HEK293T (cell line): Measurements from ENCODE around the gene INPP5D.
"Not testable (repeated sequence)": the region's sequence is repeated elsewhere in the genome, so short reads cannot be mapped to it uniquely, and the experiment has no call there.

Source experiments
- CTCF ChIA-PET: fragments of 350-600 bp; formaldehyde crosslinking; extraction: SDS; loops from one replicate; lab custom pipeline; 2021; ENCODE audit warnings: antibody characterized with exemption, inconsistent platforms; lab: Yijun Ruan, JAX
- POLR2A ChIA-PET: fragments of 350-600 bp; formaldehyde crosslinking; extraction: SDS; loops from one replicate; lab custom pipeline; 2020; ENCODE audit warnings: antibody characterized with exemption, inconsistent platforms; lab: Yijun Ruan, JAX
- DNase-seq: peaks from one replicate; pipeline ENCODE4 v3.0.0; 2012; ENCODE audit warnings: mixed read lengths; ENCODE audit errors: extremely low spot score
- ARNT ChIP-seq: fragments of 450-650 bp; IDR thresholded peaks from 2 replicates; pipeline ENCODE4 v1.6.1; 2017; ENCODE audit warnings: mild to moderate bottlenecking
- BHLHE40 ChIP-seq: fragments of 450-650 bp; IDR thresholded peaks from 2 replicates; pipeline ENCODE4 v1.6.1; 2016; ENCODE audit warnings: mild to moderate bottlenecking, moderate library complexity, borderline replicate concordance
- CTBP1 ChIP-seq: fragments of 450-650 bp; IDR thresholded peaks from 2 replicates; pipeline ENCODE4 v1.6.1; 2016; ENCODE audit warnings: borderline replicate concordance
- ELF4 ChIP-seq: fragments of 450-650 bp; IDR thresholded peaks from 2 replicates; pipeline ENCODE4 v1.6.1; 2017; ENCODE audit warnings: antibody characterized with exemption
- FOXA1 ChIP-seq: fragments of 450-650 bp; IDR thresholded peaks from 2 replicates; pipeline ENCODE4 v1.6.1; 2016; ENCODE audit warnings: mild to moderate bottlenecking
- FOXK2 ChIP-seq: fragments of 450-650 bp; IDR thresholded peaks from 2 replicates; pipeline ENCODE4 v1.6.1; 2016; ENCODE audit warnings: mild to moderate bottlenecking
- FOXM1 ChIP-seq: fragments of 450-650 bp; IDR thresholded peaks from 2 replicates; pipeline ENCODE4 v1.6.1; 2017; ENCODE audit warnings: mild to moderate bottlenecking, borderline replicate concordance
- HDGF ChIP-seq: fragments of 450-650 bp; IDR thresholded peaks from 2 replicates; pipeline ENCODE4 v1.6.1; 2017; ENCODE audit warnings: antibody characterized with exemption, borderline replicate concordance
- L3MBTL2 ChIP-seq: fragments of 450-650 bp; conservative IDR thresholded peaks from 2 replicates; pipeline ENCODE4 v1.6.1; 2016; ENCODE audit warnings: mild to moderate bottlenecking
- LEF1 ChIP-seq: fragments of 450-650 bp; IDR thresholded peaks from 2 replicates; pipeline ENCODE4 v1.6.1; 2017; ENCODE audit warnings: mild to moderate bottlenecking, borderline replicate concordance
- NFRKB ChIP-seq: fragments of 450-650 bp; IDR thresholded peaks from 2 replicates; pipeline ENCODE4 v1.6.1; 2016; ENCODE audit warnings: mild to moderate bottlenecking, moderate library complexity
- SP1 ChIP-seq: fragments of 450-650 bp; IDR thresholded peaks from 2 replicates; pipeline ENCODE4 v1.6.1; 2017
- SUZ12 ChIP-seq: fragments of 450-650 bp; IDR thresholded peaks from 2 replicates; pipeline ENCODE4 v1.6.1; 2016; ENCODE audit warnings: mild to moderate bottlenecking
- TARDBP ChIP-seq: fragments of 450-650 bp; IDR thresholded peaks from 2 replicates; pipeline ENCODE4 v1.6.1; 2016
- ZNF384 ChIP-seq: fragments of 450-650 bp; IDR thresholded peaks from 2 replicates; pipeline ENCODE4 v1.6.1; 2016
- TF ChIP-seq, protein P1 (sequence below): fragments of 450-650 bp; IDR thresholded peaks from 2 replicates; pipeline ENCODE4 v1.6.1; 2016

Gene INPP5D

DNA sequence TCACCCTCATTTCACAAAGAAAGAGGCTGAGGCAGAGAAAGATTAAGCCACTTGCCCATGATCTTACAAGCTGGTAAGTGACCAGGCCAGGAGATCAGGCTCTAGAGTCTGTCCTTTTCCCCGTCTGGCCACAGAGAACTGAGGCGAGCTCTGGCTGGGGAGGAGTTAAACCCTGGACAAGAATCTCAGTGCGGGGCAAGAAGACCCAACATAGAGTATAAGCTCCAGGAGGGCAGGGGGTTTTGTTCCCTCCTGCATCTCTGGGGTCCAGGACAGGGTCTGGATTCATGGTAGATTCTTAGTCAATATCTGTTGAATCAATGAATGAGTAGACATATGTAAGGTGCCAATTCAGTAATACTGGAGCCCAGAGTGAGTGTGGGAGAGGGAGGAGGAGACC is 12.9 kb upstream of the INPP5D start:
- POLR2A ChIA-PET, result no interaction called here
- CTCF ChIA-PET, result interaction anchor here (0.6 kb wide), 1 partner anchor 8 kb away, joined by 4 read pairs; no protein-coding TSS in a partner anchor

DNA sequence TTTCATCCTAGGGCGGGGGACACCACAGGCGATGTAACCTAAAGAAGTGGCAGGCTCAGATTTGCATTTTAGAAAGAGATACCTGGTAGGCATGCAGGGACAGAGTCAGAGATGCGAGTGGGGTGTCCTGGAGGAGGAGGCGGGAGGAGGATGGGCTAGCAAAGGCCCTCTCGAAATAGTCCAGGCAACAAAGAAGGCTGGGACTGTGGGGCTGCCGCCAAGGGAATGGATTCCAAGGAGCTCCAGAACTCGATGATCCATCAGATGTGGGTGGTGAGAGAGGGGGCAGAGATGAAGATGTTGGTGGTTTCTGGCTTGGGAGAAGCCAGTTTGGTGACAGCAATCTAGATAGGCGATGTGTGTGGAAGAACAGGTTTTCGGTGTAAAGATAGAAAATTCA is 12.5 kb upstream of the INPP5D start:
- TF ChIP-seq HDGF, result no peak
- TF ChIP-seq FOXK2, result no peak
- TF ChIP-seq NFRKB, result no peak
- no peak for TF ChIP-seq TARDBP
- TF ChIP-seq CTBP1, result no peak
- no peak for DNase-seq
- ChIA-PET CTCF (interaction anchor here (1.2 kb wide), 1 partner anchor 195 kb away, joined by 5 read pairs; no protein-coding TSS in a partner anchor), POLR2A (no interaction called here)

More for the DNA sequence above, 12.9 kb upstream of the INPP5D start:
- no peak for DNase-seq
- TF ChIP-seq TARDBP (no peak), BHLHE40 (no peak), CTBP1 (no peak), FOXA1 (no peak)

DNA sequence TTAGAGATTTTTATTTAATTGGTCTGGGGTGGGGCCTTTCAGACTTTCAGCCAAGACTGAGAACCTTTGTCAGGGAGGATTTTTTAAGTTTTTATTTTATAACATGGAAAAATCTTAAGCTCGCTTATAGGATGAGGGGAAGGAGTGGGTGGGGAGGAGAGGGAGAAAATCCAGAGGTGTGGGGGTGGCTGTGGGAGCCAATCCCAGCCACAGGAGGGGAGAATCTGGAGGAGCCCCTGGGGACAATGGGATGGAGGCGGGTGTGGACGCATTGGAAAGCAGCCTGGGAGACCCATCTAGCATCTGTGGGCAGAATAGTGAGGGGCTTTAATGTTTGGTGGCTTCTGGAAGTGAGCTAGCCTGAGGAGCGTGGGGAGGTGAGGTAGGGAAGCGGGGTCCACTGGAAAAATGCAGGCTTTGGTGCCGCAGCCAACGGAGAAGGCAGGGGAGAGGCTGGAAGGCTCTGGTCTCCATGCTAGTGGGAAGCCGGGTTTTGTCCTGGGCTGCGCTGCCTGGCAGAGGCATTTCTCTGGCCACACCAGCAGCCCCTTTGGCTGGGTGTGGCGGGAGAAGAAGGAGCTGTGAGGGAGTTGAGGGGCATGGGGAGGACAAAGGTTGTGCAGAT is 11.5 kb upstream of the INPP5D start:
- POLR2A ChIA-PET, result interaction anchor here (0.9 kb wide), 1 partner anchor 206 kb away, joined by 3 read pairs; no protein-coding TSS in a partner anchor
- TF ChIP-seq, protein P1, sequence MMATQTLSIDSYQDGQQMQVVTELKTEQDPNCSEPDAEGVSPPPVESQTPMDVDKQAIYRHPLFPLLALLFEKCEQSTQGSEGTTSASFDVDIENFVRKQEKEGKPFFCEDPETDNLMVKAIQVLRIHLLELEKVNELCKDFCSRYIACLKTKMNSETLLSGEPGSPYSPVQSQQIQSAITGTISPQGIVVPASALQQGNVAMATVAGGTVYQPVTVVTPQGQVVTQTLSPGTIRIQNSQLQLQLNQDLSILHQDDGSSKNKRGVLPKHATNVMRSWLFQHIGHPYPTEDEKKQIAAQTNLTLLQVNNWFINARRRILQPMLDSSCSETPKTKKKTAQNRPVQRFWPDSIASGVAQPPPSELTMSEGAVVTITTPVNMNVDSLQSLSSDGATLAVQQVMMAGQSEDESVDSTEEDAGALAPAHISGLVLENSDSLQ, result no peak
- TF ChIP-seq TARDBP (no peak), CTBP1 (no peak)
- DNase-seq, result no peak
- CTCF ChIA-PET, result interaction anchor here (1.2 kb wide), 1 partner anchor 196 kb away, joined by 5 read pairs; no protein-coding TSS in a partner anchor

DNA sequence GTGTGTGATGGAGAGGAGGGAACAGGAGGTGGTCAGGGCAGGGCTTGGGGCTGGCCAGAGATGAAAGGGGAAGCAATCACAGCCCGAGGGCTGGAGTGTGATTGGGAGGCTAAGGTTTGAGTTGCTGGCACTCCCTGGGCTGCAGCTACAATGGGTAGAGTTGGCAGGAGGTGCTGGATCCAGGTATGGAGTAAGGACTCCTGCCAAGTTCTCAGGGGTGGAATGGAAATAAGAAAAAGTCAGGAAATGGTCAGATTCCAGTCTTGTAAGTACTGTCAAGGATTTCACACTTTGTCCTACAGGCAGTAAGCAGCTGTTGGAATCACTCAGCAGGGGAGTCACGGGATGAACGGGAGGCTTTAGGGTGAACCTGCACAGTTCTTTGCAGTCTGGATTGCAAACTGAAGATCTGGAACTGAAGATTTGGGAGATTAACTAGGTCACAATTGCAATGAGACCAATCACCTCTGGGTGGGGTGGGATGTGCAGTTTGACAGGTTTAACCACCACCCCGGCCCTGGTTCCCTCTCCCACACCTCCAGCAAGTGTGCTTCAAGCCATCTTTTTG is 10.9 kb upstream of the INPP5D start:
- no peak for TF ChIP-seq CTBP1
- no peak for TF ChIP-seq NFRKB
- no peak for TF ChIP-seq L3MBTL2
- TF ChIP-seq ARNT, result no peak
- TF ChIP-seq FOXM1, result no peak
- no peak for TF ChIP-seq SP1
- no peak for TF ChIP-seq FOXA1
- no peak for TF ChIP-seq ELF4
- TF ChIP-seq, protein P1, result no peak
- TF ChIP-seq HDGF, result no peak
- no peak for TF ChIP-seq BHLHE40
- no peak for TF ChIP-seq FOXK2
- TF ChIP-seq LEF1, result no peak
- no peak for TF ChIP-seq SUZ12
- TF ChIP-seq ZNF384, result no peak
- no peak for TF ChIP-seq TARDBP
- DNase-seq, result no peak
- ChIA-PET POLR2A (no interaction called here), CTCF (no interaction called here)

DNA sequence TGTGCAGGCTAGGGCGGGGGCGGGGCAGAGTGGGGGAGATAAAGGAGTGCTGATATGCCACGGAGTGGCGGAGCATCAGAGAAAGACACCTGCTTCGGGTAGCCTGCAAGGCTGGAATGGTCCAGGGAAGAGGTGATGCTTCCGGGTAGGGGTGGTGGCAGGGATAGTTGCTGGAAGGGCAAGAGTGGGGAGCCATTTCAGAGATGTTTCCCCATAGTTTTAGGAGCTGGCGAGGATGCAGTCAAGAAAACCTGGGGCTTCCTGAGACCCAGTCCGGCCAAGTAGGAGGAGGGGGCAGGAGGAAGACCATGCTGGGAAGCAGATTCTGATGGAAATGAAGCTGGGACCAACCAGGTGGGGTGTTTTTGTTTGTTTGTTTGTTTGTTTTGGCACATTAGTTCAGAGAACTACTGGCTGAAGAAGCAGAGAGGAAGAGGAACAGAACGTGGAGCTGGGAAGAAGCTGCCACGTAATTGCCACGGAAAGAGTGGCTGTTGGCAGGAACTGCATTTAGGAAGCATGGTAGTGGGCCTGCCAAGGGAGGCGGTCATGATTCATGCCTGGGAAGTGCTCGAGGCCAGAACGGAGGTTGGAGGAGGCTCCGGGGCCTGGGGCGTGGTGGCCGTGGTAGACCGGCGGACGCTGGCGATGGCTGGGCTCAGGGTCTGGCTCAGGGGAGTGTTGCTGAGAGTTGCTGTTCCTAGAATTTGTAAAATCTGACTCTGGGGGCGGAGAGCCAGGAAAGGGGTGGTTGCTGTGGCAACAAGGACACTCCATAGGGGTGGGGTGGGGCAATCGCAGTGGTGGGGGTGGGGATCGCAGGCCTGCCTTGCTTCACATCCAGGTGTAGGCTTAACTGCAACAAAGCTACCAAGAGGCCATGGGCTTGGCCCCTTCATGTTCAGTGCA is 8.6 kb upstream of the INPP5D start:
- ChIA-PET CTCF (no interaction called here), POLR2A (no interaction called here)
- no peak for TF ChIP-seq ELF4
- no peak for TF ChIP-seq NFRKB
- TF ChIP-seq L3MBTL2, result no peak
- no peak for TF ChIP-seq FOXK2
- no peak for TF ChIP-seq SP1
- TF ChIP-seq, protein P1, result no peak
- TF ChIP-seq LEF1, result no peak
- no peak for DNase-seq

DNA sequence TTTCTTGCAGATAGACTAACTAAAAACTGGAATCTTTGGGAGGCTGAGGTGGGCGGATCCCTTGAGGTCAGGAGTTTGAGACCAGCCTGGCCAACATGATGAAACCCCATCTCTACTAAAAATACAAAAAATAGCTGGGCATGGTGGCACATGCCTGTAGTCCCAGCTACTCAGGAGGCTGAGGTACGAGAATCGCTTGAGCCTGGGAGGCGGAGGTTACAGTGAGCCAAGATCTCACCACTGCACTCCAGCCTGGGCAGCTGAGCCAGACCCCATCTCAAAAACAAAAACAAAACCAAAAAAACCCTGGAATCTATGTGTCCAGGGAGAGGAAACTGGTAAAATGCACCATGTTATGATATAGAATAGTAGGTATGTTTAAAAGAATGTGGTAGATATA is 7.6 kb upstream of the INPP5D start:
- CTCF ChIA-PET, DNase-seq, POLR2A ChIA-PET: not testable (repeated sequence)
